Neuron (in vitro differentiated cells): ENCODE data around the gene PRMT1.
"Not testable (repeated sequence)": the region's sequence is repeated elsewhere in the genome, so short reads cannot be mapped to it uniquely, and the experiment has no call there.

Experiments used
- H2AFZ ChIP-seq: one replicate; pipeline ENCODE4 v1.6.1; 2013; ENCODE audit warnings: low read depth, mild to moderate bottlenecking, inconsistent platforms, low read length, moderate library complexity
- H3K27me3 ChIP-seq: one replicate; pipeline ENCODE4 v1.6.1; 2013; ENCODE audit warnings: low read length; ENCODE audit not compliant: insufficient read depth
- H3K36me3 ChIP-seq: one replicate; pipeline ENCODE4 v1.6.1; 2013; ENCODE audit warnings: low read length; ENCODE audit not compliant: insufficient read depth
- H3K4me1 ChIP-seq: one replicate; pipeline ENCODE4 v1.6.1; 2013; ENCODE audit warnings: low read length; ENCODE audit not compliant: insufficient read depth
- H3K4me3 ChIP-seq: 2 replicates; pipeline ENCODE4 v1.5.1; 2013; ENCODE audit warnings: mild to moderate bottlenecking, low read length, moderate library complexity
- H3K9me3 ChIP-seq: one replicate; pipeline ENCODE4 v1.6.1; 2013; ENCODE audit warnings: low read length

Gene PRMT1

GRCh38 chr19:49713236-49713845, 36.3 kb downstream of the PRMT1 start:
- H3K9me3 ChIP-seq = peaks cover 4% of the 10 kb centered on the region
- H3K36me3 ChIP-seq = peaks cover 41% of the 10 kb centered on the region
- H3K4me1 ChIP-seq = no peaks in the 10 kb centered on the region
- no peak overlapping the region for H3K4me3 ChIP-seq
- no peaks in the 10 kb centered on the region for H3K27me3 ChIP-seq
- no peak overlapping the region for H2AFZ ChIP-seq

GRCh38 chr19:49716154-49716553, 39.1 kb downstream of the PRMT1 start:
- Histone ChIP-seq H3K4me1 (no peaks in the 10 kb centered on the region), H3K4me3 (no peak overlapping the region), H3K27me3 (no peaks in the 10 kb centered on the region), H3K36me3 (peaks cover 20% of the 10 kb centered on the region), H3K9me3 (peaks cover 4% of the 10 kb centered on the region), H2AFZ (no peak overlapping the region)

- Histone ChIP-seq H2AFZ (no peak overlapping the region), H3K4me3 (no peak overlapping the region), H3K36me3 (peaks cover 3% of the 10 kb centered on the region), H3K4me1 (no peaks in the 10 kb centered on the region), H3K27me3 (no peaks in the 10 kb centered on the region), H3K9me3 (peaks cover 3% of the 10 kb centered on the region)
Measured at GRCh38 chr19:49718511-49718910, 41.4 kb downstream of the PRMT1 start.

- H3K9me3 ChIP-seq = peaks cover 2% of the 10 kb centered on the region
- no peaks in the 10 kb centered on the region for H3K27me3 ChIP-seq
- H3K4me1 ChIP-seq = no peaks in the 10 kb centered on the region
- H3K4me3 ChIP-seq = no peak overlapping the region
- no peak overlapping the region for H2AFZ ChIP-seq
- no peaks in the 10 kb centered on the region for H3K36me3 ChIP-seq
Measured at GRCh38 chr19:49718991-49719390, 41.9 kb downstream of the PRMT1 start.

- not testable (repeated sequence) for H3K4me3 ChIP-seq, H3K36me3 ChIP-seq, H3K4me1 ChIP-seq, H3K27me3 ChIP-seq, H2AFZ ChIP-seq, H3K9me3 ChIP-seq
Measured at GRCh38 chr19:49719420-49719819, 42.3 kb downstream of the PRMT1 start.

- H3K27me3 ChIP-seq = no peaks in the 10 kb centered on the region
- no peak overlapping the region for H3K4me3 ChIP-seq
- H3K9me3 ChIP-seq = peaks cover 3% of the 10 kb centered on the region
- H3K36me3 ChIP-seq = no peaks in the 10 kb centered on the region
- no peak overlapping the region for H2AFZ ChIP-seq
- H3K4me1 ChIP-seq = no peaks in the 10 kb centered on the region
Measured at GRCh38 chr19:49727217-49728030, 50.4 kb downstream of the PRMT1 start.

- H3K36me3 ChIP-seq = no peaks in the 10 kb centered on the region
- H3K9me3 ChIP-seq = peaks cover 3% of the 10 kb centered on the region
- H2AFZ ChIP-seq = no peak overlapping the region
- H3K4me1 ChIP-seq = no peaks in the 10 kb centered on the region
- H3K4me3 ChIP-seq = no peak overlapping the region
- no peaks in the 10 kb centered on the region for H3K27me3 ChIP-seq
Measured at GRCh38 chr19:49730166-49730565, 53.1 kb downstream of the PRMT1 start.
